Ammon's horn (tissue), 1 donor: ENCODE measurements around the gene MUC20.
"Not testable (repeated sequence)": the region's sequence is repeated elsewhere in the genome, so short reads cannot be mapped to it uniquely, and the experiment has no call there.

Experiments used
- DNase-seq: peaks from one replicate; pipeline ENCODE4 v3.0.0-alpha.2; 2016; ENCODE audit warnings: low spot score

Gene MUC20

DNA sequence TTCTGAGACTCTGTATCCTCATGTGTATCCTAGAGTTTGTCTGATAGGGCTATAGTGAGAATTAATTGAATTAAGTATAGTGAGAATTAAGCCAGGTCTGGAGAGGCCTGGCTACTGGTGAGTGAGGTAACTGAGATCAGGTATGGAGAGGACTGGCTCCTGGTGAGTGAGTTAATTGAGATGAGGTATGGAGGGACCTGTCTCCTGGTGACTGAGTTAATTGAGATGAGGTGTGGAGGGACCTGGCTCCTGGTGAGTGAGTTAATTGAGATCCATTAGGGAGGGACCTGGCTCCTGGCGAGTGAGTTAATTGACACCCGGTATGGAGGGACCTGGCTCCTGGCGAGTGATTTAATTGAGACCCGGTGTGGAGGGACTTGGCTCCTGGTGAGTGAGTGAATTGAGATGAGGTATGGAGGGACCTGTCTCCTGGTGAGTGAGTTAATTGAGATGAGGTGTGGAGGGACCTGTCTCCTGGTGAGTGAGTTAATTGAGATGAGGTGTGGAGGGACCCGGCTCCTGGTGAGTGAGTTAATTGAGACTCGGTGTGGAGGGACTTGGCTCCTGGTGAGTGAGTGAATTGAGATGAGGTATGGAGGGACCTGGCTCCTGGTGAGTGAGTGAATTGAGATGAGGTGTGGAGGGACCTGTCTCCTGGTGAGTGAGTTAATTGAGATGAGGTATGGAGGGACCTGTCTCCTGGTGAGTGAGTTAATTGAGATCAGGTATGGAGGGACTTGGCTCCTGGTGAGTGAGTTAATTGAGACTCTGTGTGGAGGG lies 10.5 kb upstream of the MUC20 start:
- not testable (repeated sequence) for DNase-seq

DNA sequence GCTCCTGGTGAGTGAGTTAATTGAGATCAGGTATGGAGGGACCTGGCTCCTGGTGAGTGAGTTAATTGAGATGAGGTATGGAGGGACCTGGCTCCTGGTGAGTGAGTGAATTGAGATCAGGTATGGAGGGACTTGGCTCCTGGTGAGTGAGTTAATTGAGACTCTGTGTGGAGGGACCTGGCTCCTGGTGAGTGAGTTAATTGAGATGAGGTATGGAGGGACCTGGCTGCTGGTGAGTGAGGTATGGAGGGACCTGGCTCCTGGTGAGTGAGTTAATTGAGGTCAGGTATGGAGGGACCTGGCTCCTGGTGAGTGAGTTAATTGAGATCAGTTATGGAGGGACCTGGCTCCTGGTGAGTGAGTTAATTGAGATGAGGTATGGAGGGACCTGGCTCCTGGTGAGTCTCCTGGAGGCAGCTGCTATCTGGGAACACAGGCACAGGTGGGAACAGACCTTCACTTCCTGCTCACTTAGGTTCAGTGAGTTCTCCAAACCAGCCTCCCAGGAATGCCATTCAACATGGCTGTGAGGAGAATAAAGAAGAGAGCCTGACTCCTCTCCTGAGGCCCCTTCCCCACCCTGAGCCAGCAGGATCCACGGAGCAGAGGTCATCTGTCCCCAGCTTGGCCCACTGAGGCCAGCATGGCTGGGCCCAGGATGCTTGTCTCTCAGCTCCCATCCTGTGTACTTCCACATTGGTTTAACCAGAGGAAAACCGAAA lies 9.5 kb upstream of the MUC20 start:
- DNase-seq: not testable (repeated sequence)

DNA sequence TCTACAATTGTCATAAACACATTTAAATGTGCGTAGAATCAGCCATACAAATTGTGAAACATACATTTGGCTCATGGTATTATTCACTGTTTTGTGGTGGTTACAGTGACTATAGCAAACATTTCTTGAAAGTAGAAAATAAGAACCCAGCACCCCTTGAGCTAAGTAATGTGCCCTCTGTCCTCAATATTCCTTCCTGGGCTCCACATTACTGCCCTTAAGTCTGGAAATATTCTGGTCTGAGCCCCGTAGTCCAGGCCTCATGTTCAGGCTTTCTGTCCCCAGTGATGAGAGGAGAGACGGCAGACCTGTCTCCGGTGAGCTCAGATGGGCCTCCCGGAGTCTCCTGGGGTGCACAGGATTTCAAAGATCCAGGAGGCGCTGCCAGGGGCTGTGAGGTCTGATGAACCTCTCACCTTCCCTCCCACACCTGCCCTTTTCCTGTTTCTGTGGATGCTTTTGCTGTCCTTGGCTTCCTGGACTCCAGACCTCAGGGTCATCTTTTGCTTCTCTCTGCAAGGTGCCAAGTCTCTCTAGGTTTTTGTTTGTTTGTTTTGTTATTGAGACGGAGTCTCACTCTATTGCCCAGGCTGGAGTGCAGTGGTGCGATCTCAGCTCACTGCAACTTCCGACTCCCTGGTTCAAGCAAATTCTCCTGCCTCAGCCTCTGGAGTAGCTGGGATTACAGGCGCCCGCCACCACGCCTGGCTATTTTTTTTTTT lies 8.8 kb upstream of the MUC20 start:
- no peak for DNase-seq

DNA sequence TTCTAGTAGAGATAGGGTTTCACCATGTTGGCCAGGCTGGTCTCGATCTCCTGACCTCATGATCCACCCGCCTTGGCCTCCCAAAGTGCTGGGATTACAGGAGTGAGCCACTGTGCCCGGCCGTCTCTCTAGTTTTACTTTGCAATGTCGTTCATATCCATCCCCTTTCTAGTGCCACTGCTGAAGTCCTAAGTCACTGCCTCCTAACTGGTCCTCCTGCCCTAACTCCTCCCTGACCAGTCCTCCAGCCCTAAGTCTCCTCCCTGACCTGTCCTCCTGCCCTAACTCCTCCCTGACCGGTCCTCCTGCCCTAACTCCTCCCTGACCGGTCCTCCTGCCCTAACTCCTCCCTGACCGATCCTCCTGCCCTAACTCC lies 8.3 kb upstream of the MUC20 start:
- DNase-seq: not testable (repeated sequence)

DNA sequence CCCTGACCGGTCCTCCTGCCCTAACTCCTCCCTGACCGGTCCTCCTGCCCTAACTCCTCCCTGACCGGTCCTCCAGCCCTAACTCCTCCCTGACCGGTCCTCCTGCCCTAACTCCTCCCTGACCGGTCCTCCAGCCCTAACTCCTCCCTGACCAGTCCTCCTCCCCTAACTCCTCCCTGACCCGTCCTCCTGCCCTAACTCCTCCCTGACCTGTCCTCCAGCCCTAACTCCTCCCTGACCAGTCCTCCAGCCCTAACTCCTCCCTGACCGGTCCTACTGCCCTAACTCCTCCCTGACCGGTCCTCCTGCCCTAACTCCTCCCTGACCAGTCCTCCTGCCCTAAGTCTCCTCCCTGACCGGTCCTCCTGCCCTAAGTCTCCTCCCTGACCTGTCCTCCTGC lies 7.6 kb upstream of the MUC20 start:
- not testable (repeated sequence) for DNase-seq

DNA sequence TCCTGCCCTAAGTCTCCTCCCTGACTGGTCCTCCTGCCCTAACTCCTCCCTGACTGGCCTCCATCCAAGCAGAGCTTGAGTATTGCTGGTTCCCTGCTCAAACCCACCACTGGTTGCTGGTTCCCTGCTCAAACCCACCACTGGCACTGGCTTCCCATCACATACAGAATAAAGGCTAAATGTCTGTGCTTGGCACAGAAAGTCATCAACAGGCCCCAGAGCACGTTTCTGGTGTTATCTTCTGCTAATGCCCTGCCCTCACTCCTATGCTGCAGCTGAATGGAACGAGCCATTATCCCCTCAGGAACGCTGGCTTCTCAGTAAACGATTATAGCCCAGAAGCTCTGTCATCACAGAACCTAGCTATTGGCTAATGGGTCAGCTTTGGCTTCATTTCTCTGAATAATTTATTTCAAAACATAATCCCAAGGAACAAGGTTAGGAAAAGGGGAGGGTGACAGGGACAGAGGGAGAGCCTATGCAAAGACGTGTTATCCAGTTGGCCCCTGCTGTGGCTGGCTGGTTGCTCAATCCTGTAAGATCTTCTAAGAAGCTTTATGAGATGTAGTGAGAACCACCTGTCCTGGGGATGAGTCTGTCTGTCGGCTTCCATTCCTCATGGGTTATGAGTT lies 6.3 kb upstream of the MUC20 start:
- DNase-seq: no peak

DNA sequence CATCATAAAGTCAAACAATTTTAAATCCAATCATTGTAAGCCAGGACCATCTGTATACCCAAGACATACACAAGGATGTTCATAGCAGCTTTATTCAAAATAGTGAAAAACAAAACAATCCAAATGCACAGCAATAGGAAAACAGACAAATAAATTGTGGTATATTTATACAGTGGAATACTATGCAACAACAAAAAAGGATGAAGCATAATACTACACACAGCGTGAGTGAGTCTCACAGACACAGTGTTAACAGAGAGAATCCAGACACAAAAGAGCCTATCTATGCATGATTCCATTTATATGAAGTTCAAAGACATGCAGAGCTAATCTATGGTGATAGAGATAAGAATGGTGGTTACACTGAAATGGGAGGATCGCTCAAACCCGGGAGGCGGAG lies 5.6 kb upstream of the MUC20 start:
- DNase-seq: no peak

DNA sequence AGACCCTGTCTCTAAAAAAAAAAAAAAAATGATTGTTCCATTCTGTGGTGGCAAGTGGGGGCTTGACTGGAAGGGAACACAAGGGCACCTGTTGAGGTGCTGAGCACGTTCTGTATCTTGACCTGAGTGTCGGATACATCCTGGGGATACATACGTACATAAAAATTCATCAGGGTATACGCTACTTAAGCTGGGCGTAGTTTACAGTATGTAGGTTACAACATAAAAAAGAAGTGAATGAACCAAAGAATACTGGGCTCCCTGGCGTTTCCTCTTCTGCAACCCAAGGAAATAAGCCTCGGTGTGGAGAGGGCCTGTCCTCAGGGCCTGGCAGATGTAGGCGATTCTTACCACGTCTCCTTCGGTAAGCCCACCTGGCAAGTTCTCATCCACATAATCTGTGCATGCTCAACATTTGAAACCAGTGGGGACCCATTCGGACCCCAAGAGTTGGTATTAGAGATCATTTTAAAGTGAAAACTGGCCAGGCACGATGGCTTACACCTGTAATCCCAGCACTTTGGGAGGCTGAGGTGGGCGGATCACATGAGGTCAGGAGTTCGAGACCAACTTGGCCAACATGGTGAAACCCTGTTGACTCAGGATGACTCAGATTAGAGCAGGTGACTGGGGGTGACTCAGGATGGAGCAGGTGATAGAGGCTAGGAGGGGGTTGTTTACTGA lies 5.1 kb upstream of the MUC20 start:
- DNase-seq: no peak

GRCh38 chr3:195717416-195717815 lies 3.4 kb upstream of the MUC20 start:
- no peak for DNase-seq

DNA sequence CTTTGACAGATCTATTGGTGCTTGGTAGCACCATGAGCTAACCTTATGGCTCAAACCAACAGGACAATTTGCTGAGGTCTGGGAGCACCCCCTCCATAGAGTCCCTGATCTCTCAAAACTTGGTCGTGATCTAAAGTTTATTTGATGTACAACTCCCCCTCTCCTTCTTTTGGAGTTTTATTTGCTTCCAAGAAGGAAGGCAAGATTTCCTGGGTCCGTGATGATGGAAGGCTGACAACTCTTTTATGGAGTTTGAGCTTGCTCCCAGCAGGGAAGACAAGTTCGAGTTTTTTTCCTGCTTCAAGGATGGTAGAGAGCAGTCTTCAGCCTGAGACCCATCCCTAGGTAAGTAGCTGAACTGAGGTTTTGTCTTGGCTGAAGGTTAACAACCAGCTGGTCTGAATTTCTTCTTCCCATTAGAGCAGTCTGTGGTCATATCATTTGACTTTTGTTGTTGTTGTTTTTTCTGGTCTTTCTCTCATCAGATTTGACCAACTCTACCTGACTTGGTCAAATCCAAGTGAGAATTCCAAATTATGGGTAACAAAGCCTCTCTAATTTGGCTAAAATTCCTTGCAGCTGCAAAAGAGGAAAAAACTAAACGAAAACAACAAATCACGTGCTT lies 2.8 kb upstream of the MUC20 start:
- DNase-seq: no peak

DNA sequence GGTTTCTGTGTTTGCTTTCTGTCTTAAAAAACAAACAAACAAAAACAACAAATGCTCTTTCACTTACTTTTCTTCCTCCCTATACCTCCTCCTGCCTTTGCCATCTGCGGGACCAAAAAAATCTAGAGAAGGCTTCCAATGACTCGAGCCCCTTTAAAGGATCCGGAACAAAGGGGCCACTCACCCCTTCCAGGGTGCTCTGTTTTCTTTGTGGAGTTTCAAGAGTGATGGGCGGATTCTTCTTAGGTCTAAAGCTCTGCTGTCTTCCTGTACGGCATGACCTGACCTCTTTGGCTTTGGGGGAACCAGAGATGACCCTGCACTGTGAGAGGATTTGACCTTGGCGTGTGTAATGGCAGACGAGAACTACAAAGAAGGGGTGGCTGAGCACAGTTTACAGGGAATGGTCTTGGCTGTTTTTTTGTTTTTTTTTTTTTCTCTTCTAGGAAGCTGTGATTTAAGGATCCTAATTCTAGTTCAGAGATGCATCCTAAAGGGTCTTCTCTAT lies 2.2 kb upstream of the MUC20 start:
- DNase-seq: no peak

GRCh38 chr3:195719514-195720254 lies 1.1 kb upstream of the MUC20 start:
- DNase-seq: not testable (repeated sequence)

DNA sequence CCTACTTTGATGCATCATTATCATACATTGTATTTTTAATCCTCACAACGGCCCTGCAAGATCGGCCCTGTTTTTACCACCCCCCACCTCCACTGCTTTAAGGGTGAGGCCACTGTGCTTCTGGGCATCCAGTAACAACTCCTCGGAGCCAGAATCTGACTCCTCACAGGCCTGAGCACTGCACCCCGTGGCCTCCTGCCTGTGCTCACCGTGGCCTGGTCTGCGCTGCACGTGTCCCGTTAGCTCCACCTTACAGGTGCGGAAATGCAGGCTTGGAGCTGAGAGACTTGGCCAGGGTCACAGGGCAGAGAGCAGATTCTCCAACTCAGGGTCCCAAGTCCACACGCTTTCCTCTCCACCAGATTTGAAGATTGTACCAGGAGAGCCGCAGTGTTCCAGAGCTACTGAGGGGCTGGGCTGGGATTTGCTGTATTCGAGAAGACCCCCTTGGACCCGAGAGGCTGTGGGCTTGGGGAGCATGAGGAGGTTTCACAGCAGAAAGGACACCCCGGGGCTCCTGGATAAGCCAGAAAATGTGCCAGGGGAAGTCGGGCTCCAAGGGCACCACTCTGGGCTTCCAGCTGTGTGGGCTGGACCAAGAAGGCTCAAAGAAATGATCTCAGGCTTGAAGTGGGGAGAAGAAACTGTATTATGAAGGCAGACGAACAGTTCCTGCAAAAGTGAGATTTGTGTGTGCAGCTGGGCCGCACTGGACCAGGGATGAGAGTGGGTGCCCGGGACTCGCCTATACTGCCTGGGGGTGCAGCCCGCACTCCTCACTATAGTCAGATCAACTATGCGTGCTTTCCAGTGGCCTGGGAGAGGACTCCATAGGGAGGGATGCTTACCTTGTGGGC lies 1.6 kb downstream of the MUC20 start:
- not testable (repeated sequence) for DNase-seq

GRCh38 chr3:195722996-195723345 lies 2.2 kb downstream of the MUC20 start:
- DNase-seq: not testable (repeated sequence)

DNA sequence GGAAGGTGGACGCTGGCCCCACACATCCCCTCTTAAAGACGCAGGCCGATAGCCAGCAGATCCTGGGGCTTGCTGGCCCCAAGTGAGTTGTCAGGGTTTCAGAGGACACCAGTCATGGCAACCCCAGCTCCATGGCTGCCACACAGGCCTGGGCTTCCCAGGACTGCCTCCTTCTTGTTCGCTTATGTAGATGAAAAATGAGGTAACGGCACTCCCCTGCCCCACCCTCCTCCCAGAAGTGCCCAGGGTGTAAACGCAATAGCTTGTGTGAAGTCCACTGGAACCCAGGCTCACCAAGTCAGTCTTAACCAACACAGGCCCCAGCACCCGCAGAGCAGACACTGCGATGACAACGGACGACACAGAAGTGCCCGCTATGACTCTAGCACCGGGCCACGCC lies 3.6 kb downstream of the MUC20 start:
- DNase-seq: not testable (repeated sequence)

DNA sequence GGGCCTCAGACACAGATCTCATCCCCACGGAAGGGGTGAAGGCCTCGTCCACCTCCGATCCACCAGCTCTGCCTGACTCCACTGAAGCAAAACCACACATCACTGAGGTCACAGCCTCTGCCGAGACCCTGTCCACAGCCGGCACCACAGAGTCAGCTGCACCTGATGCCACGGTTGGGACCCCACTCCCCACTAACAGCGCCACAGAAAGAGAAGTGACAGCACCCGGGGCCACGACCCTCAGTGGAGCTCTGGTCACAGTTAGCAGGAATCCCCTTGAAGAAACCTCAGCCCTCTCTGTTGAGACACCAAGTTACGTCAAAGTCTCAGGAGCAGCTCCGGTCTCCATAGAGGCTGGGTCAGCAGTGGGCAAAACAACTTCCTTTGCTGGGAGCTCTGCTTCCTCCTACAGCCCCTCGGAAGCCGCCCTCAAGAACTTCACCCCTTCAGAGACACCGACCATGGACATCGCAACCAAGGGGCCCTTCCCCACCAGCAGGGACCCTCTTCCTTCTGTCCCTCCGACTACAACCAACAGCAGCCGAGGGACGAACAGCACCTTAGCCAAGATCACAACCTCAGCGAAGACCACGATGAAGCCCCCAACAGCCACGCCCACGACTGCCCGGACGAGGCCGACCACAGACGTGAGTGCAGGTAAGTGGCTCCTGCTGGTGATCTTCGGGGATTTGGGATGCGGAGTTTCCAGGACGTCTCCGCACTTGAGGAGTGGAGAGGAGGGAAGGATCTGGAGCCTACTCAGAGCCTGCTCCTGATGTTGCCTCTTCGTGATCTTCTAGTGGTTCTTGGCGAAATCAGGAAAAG lies 5.3 kb downstream of the MUC20 start:
- DNase-seq: not testable (repeated sequence)

GRCh38 chr3:195727606-195728195 lies 6.9 kb downstream of the MUC20 start:
- DNase-seq: no peak

GRCh38 chr3:195728789-195729188 lies 8.0 kb downstream of the MUC20 start:
- DNase-seq: not testable (repeated sequence)
